ENCODE measurements around the gene SPEF1. TPM values are rescaled to one million over a fixed set of nuclear protein-coding genes. Genes with fewer than 3 reads are reported as not detected.

The SPEF1 gene
- total and polyA plus RNA-seq, 10 of the 15 experiments (the other 5 are each of a cell fraction or from before 2014, with no cell fraction given), result 0.12 TPM; not detected in 9

GRCh38 chr20:3823881-3824280, 42.6 kb upstream of the SPEF1 start (continued):
- no peak for TF ChIP-seq CUX1 (IDR thresholded peaks at IDR 0.05; ENCODE audit: insufficient replicate concordance, low read depth, low read length)
- TF ChIP-seq NBN (IDR thresholded peaks at IDR 0.05), result no peak
- no peak for TF ChIP-seq PAX5 (IDR thresholded peaks at IDR 0.05; ENCODE audit: borderline replicate concordance, low read depth, low read length)
- no peak for TF ChIP-seq CHD2 (IDR thresholded peaks at IDR 0.05; ENCODE audit: borderline replicate concordance, low read depth, low read length)
- TF ChIP-seq, protein P1, sequence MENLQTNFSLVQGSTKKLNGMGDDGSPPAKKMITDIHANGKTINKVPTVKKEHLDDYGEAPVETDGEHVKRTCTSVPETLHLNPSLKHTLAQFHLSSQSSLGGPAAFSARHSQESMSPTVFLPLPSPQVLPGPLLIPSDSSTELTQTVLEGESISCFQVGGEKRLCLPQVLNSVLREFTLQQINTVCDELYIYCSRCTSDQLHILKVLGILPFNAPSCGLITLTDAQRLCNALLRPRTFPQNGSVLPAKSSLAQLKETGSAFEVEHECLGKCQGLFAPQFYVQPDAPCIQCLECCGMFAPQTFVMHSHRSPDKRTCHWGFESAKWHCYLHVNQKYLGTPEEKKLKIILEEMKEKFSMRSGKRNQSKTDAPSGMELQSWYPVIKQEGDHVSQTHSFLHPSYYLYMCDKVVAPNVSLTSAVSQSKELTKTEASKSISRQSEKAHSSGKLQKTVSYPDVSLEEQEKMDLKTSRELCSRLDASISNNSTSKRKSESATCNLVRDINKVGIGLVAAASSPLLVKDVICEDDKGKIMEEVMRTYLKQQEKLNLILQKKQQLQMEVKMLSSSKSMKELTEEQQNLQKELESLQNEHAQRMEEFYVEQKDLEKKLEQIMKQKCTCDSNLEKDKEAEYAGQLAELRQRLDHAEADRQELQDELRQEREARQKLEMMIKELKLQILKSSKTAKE (IDR thresholded peaks at IDR 0.05; ENCODE audit: low read depth, poor library complexity, severe bottlenecking), result no peak
- TF ChIP-seq PML (IDR thresholded peaks at IDR 0.05; ENCODE audit: low read length), result no peak
- no peak for TF ChIP-seq KAT2A (conservative IDR thresholded peaks at IDR 0.05; ENCODE audit: control insufficient read depth, low read depth, low read length)
- no peak for TF ChIP-seq ZNF592 (IDR thresholded peaks at IDR 0.05)
- no peak for TF ChIP-seq NFYA (IDR thresholded peaks at IDR 0.05; ENCODE audit: borderline replicate concordance, low read depth, low read length)
